Activated CD8-positive, alpha-beta memory T cell treated with anti-CD3 and anti-CD28 coated beads, Interleukin-2, amount 50 U/mL, for 4 hours (primary cell): ENCODE data around the gene IFITM1.

Experiments used
- DNase-seq: peaks from one replicate; pipeline ENCODE4 v3.0.0-alpha.2; 2020

The IFITM1 gene

GRCh38 chr11:313787-314553 is at the start of gene IFITM1:
TSS of gene IFITM1 (plus strand) at chr11:314040. CDS start at chr11:314171, 131 bp downstream.
- DNase-seq = peak; percentile 52

DNA sequence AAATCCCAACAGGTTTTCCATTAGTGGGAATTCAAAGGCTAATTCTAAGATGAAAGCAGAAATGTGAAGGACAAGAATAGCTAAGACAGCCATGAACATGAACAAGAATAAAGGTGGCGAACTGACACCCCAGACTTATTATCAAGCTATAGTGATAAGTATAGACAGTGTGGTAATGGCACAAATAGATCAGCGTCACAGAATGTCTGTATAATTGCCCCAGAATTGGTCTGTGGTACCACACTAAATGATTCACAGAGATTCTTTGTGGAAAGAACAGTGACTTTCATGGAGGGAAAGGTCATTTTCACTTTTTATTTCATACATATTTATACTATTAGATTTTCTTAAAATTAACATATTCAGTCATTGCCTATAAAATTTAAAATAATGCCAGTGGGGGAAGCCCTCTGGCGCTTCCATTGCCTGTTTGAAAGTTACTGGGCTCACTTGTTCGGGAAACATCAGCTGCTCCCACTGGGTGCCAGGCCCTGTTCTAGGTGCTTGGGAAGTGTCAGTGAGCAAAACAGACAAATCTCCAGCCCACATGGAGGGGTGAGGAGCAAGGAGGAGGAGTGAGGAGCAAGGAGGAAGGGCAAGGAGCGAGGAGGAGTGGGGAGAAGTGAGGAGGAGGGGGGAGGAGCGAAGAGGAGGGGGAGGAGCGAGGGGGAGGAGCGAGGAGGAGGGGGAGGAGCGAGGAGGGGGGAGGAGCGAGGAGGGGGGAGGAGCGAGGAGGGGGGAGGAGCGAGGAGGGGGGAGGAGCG is 47.0 kb upstream of the IFITM1 start:
- peak; percentile 28 for DNase-seq

- peak; percentile 42 for DNase-seq
Measured at GRCh38 chr11:267491-267994, 46.3 kb upstream of the IFITM1 start.

DNA sequence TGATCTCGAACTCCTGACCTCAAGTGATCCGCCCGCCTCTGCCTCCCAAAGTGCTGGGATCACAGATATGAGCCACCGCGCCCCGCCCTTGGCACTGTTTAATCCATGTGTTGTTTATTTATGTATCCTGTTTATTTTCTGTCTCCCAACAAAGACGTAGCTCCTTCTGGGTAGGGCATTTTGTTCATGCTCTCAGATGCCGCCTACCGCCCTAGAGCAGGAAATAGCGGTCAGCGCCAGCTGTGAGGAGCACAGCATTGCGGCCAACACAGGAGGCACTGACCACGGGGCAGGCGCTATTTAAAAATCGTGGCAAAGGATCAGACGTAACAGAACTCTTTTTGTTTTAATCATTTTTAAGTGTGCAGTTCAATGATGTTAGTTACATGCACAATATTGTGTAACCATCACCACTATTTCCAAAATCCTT is 45.1 kb upstream of the IFITM1 start:
- peak; percentile 34 for DNase-seq

- DNase-seq = peak; percentile 40
Measured at GRCh38 chr11:269146-269890, 44.5 kb upstream of the IFITM1 start.

DNA sequence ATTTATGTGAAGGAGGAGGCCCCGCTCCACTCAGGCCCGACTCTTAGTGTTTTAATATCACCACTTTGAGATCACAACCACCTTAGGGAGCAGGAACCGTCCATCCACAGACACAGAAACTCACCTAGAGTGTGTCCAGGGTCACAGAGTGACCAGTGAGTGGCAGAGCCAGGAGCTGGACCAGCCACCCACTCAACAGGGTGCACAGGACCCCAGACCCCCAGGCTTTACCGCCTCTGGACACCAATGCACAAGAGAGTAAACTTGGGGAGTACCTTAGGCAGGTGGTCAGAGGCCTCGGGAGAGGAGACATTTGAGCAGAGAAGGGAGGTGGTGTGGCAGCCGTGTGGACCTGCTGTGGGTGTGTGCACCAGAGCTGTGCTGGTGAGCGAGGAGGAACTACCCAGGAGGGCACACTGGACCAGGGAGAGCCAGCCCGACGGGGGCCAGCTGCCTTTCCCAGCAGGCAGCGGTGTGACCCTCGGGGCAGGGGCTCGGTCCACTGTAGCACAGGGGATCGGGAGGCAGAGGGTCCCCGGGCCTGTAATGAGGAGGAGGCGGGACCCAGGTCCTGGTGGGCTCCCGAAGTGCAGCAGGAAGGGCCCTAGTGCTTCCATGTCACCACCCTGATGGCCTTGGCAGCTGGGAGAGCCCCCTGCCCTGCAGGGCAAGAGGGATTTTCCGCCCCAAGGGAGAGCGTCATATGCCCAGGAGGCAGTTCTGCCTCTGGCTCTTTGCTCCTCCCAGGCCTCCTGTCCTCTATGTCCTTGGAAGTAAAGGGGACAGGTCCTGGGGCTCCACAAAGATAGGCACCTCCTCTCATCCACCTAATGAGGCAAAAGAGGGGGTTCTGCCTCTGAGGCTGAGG is 43.2 kb upstream of the IFITM1 start:
- DNase-seq = no peak

DNA sequence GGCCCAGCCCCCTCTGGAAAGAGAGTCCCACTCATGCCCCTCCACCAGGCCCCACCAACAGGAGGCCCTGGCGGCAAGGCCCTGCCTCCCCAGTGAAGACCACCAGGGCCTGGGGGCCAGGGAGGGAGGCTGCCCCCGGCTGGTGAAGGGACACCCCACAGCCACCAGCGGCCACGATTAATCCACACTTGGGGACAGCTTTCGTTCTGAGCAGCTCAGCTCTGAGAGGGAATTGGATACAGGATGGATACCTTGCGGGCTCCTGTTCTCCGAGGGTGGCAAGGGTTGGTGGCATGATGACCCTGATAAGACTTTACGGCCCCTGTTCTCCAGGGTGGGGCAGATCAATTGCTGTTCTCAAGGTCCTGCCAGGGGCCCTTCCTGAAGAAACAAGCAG is 42.5 kb upstream of the IFITM1 start:
- no peak for DNase-seq

GRCh38 chr11:272195-272930 is 41.5 kb upstream of the IFITM1 start:
- DNase-seq = no peak

GRCh38 chr11:272931-273198 is 41.0 kb upstream of the IFITM1 start:
- no peak for DNase-seq

DNA sequence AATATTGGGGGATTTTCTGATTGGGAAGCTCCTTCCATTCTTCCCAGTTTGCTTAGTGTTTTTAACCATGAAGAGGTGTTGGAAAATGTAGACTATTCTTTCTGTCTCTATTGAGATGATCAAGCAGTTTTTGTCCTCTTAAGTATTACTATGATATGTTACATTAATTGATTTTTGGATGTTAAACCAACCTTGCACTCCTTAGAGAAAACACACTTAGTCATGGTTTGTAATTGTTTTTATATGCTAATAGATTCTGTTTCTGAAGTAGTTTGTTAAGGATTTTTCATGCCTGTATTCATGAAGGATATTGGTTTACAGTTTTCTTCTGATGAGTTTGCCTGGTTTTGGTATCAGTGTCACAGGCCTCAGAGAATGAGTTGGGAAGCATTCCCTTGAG is 37.6 kb upstream of the IFITM1 start:
- no peak for DNase-seq

DNA sequence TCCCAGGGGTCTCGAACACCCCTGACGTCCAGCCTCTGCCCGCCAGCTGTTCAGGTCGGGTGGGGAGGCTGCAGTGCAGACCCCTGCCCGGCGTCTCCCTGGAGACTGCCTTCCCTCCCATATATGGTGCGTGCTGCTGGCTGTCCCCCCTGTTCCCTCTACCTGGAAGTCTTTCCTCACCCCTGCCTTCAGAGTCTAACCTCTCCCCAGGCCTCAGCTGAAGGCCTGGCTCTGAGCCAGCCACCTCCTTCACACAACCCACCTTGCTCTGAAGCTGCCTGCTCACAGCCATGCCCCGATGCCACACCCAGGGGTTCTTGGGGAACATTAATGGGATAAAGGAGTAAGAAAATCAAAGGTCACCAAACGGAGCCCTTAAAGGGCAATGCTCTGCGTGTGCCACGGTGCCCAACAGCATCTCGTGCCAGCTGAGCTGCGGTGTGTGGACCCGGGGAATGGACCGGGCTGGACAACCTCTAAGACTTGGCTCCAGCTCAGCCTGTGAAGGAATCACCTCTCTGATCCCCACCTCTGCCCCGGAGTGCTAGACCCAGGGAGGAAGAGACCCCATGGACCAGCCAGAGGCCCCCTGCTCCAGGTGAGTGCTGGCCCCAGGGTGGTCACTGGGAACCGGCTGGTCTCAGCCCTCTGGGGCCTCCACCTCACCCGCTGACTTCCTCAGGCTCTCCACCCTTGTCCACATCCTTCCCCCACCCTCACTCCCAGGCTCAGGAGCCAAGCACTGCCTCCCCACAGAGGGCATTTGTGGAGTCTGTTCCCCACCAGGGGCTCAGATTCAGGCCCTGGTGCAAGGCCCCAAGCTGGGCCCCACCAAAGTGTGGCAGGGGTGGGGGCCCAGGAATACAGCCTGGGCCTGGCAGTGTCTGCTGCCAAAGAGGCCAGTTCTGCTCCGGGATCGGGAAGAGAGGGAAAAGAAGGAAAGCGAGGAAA is 35.6 kb upstream of the IFITM1 start, which contains the start of gene NLRP6:
TSS of gene NLRP6 (plus strand) at position 407 of the 951 bp plus-strand sequence. CDS start at position 570, 163 bp downstream.
- peak; percentile 21 for DNase-seq

DNA sequence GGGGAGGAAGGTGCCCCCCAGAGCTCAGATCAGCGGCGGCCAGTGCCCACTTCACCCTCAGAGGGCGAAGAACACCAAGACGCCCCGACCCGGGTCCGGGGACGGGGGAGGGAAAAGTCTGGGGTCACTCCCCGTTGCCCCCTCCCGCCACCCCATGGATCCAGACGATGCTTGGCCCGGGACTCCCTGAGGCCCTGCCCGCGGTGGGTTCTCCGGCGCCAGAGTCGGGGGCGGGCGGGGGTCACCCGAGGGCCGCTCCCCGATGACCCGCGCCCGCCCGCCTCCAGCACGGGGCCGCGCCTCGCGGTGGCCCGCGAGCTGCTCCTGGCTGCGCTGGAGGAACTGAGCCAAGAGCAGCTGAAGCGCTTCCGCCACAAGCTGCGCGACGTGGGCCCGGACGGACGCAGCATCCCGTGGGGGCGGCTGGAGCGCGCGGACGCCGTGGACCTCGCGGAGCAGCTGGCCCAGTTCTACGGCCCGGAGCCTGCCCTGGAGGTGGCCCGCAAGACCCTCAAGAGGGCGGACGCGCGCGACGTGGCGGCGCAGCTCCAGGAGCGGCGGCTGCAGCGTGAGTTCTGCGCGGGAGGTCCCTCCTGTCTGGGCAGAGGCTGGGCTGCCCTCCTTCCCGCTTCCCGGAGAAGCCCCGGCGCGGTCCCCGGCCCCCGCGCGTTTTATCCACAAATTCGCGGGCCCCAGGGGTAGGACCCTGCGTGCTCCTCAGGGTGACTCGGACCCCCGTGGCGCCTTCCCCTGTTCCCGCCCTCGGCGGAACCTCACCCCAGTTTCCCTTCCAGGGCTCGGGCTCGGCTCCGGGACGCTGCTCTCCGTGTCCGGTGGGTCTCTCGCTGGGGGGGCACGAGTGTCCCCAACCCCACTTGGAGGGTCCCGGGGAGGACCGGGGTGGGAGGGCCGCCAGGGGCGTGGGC is 34.5 kb upstream of the IFITM1 start:
- peak; percentile 30 for DNase-seq

DNA sequence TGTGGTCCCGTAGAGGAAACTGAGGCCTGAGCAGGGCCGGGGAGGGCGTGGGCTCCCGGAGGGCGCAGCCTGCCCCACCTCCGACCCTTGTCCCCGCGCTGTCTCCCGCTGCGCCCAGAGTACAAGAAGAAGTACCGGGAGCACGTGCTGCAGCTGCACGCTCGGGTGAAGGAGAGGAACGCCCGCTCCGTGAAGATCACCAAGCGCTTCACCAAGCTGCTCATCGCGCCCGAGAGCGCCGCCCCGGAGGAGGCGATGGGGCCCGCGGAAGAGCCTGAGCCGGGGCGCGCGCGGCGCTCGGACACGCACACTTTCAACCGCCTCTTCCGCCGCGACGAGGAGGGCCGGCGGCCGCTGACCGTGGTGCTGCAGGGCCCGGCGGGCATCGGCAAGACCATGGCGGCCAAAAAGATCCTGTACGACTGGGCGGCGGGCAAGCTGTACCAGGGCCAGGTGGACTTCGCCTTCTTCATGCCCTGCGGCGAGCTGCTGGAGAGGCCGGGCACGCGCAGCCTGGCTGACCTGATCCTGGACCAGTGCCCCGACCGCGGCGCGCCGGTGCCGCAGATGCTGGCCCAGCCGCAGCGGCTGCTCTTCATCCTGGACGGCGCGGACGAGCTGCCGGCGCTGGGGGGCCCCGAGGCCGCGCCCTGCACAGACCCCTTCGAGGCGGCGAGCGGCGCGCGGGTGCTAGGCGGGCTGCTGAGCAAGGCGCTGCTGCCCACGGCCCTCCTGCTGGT is 33.7 kb upstream of the IFITM1 start:
- DNase-seq = peak; percentile 56

- DNase-seq = peak; percentile 36
Measured at GRCh38 chr11:280706-281485, 32.9 kb upstream of the IFITM1 start.

GRCh38 chr11:281486-282161 is 32.2 kb upstream of the IFITM1 start:
- DNase-seq = no peak

DNA sequence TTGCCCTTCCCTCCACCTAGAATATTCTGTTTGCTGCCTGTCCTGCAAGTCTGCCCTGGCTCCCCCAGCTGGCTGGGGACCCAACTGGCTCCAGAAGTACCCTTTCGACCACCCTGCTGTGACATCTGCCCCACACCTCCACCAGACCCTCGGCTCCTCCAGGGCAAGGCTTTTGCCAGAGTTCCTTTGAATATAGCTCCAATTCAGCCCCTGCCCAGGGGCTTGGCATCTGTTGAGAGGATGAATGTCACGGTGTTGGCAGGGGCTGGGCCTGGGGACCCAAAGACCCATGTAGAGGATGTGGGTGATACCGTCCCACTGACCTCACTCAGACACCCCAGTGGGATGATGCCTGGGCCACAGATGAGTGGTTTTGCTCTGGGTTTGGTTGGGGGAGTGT is 31.7 kb upstream of the IFITM1 start:
- DNase-seq = no peak
